Right ventricle myocardium superior (tissue), 1 donor: ENCODE data around the gene MGST3. TPM values are rescaled to one million over a fixed set of nuclear protein-coding genes. Genes with fewer than 3 reads are reported as not detected.
"Not testable (repeated sequence)": the region's sequence is repeated elsewhere in the genome, so short reads cannot be mapped to it uniquely, and the experiment has no call there.

ENCODE experiments used
- ATAC-seq: fragments of 200-7000 bp; cut with Tn5 transposase; one replicate; pipeline ENCODE4 v1.9.1; 2020; ENCODE audit warnings: mild to moderate bottlenecking; ENCODE audit not compliant: poor library complexity
- DNase-seq: peaks from one replicate; pipeline ENCODE4 v3.0.0-alpha.2; 2020
- intact Hi-C: fragments of 100-400 bp; cut with DNase I; formaldehyde crosslinking; loops from one replicate; pipeline ENCODE4 v1.11.2; 2022
- long read RNA-seq: library from polyadenylated mRNA; unstranded; transcript quantifications from one replicate; pipeline ENCODE4 v2.0.0, GENCODE V29; 2021
- total RNA-seq: library from RNA; stranded (reverse); fragmentation: NEBNext Ultra II Directional; extraction: Animal tissue kit (Norgen Biotek cat#: 25700); gene quantifications from one replicate; pipeline ENCODE4 v1.2.1, GENCODE V29; 2021
- donor health status: DM: no; HTN: yes; CAD: no; lungs with severe emphysema.

The MGST3 gene
- total RNA-seq: 601 TPM
- long read RNA-seq, transcript MGST3-205 (6 exons, 1,015 nt): major isoform, 236 of 258 reads
- long read RNA-seq, partial matches to known transcripts: 6 of 258 reads
- long read RNA-seq, other reads (novel, unspliced or antisense): 9 of 258 reads

GRCh38 chr1:165630629-165631341 lies at the start of gene MGST3:
MGST3 (plus strand) TSS chr1:165631234; CDS start chr1:165649848, 18,614 bp downstream.
- intact Hi-C loops: no loop called here
- ATAC-seq (peak; percentile 98), DNase-seq (peak; percentile 97)

GRCh38 chr1:165581926-165582325 lies 49.1 kb upstream of the MGST3 start:
- ATAC-seq: no peak
- intact Hi-C loops: no loop called here
- no peak for DNase-seq

- intact Hi-C loops: no loop called here
Measured at GRCh38 chr1:165586398-165586797, 44.6 kb upstream of the MGST3 start.

GRCh38 chr1:165591391-165591790 lies 39.6 kb upstream of the MGST3 start:
- ATAC-seq, intact Hi-C loops, DNase-seq: not testable (repeated sequence)

More at GRCh38 chr1:165586398-165586797, 44.6 kb upstream of the MGST3 start:
- DNase-seq: no peak
- no peak for ATAC-seq

- intact Hi-C loops: loop anchor here (2.0 kb wide), 2 partner anchors 188 to 200 kb away; no protein-coding TSS in a partner anchor
- DNase-seq: peak; percentile 37
- peak; percentile 66 for ATAC-seq
Measured at GRCh38 chr1:165592945-165593823, 37.9 kb upstream of the MGST3 start.

GRCh38 chr1:165595246-165595938 lies 35.6 kb upstream of the MGST3 start:
- intact Hi-C loops: no loop called here
- no peak for DNase-seq
- no peak for ATAC-seq

- peak; percentile 98 for DNase-seq
- peak; percentile 99 for ATAC-seq
- intact Hi-C loops: no loop called here
Measured at GRCh38 chr1:165597883-165598675, 33.0 kb upstream of the MGST3 start.

GRCh38 chr1:165598676-165599059 lies 32.4 kb upstream of the MGST3 start:
- intact Hi-C loops: no loop called here
- DNase-seq (no peak), ATAC-seq (no peak)

GRCh38 chr1:165600793-165601192 lies 30.2 kb upstream of the MGST3 start:
- intact Hi-C loops: loop anchor here (2.0 kb wide), 1 partner anchor 312 kb away; no protein-coding TSS in a partner anchor
- ATAC-seq (no peak), DNase-seq (no peak)

GRCh38 chr1:165603810-165604209 lies 27.2 kb upstream of the MGST3 start:
- ATAC-seq (no peak), DNase-seq (no peak)
- intact Hi-C loops: no loop called here

GRCh38 chr1:165605246-165605645 lies 25.8 kb upstream of the MGST3 start:
- DNase-seq (no peak), ATAC-seq (no peak)
- intact Hi-C loops: no loop called here

GRCh38 chr1:165606676-165607075 lies 24.4 kb upstream of the MGST3 start:
- intact Hi-C loops, ATAC-seq, DNase-seq: not testable (repeated sequence)

GRCh38 chr1:165610866-165611265 lies 20.2 kb upstream of the MGST3 start:
- intact Hi-C loops: loop anchor here (10.0 kb wide), 1 partner anchor 94 kb away; no protein-coding TSS in a partner anchor
- DNase-seq: no peak
- ATAC-seq: no peak

- intact Hi-C loops: loop anchor here (10.0 kb wide), 1 partner anchor 93 kb away; no protein-coding TSS in a partner anchor
- DNase-seq (no peak), ATAC-seq (no peak)
Measured at GRCh38 chr1:165612062-165612461, 19.0 kb upstream of the MGST3 start.

- intact Hi-C loops: loop anchor here (10.0 kb wide), 1 partner anchor 89 kb away; no protein-coding TSS in a partner anchor
- ATAC-seq: no peak
- no peak for DNase-seq
Measured at GRCh38 chr1:165616054-165616612, 14.9 kb upstream of the MGST3 start.

- DNase-seq (no peak), ATAC-seq (no peak)
- intact Hi-C loops: loop anchor here (10.0 kb wide), 1 partner anchor 88 kb away; no protein-coding TSS in a partner anchor
Measured at GRCh38 chr1:165616987-165617546, 14.0 kb upstream of the MGST3 start.

GRCh38 chr1:165619647-165620151 lies 11.3 kb upstream of the MGST3 start:
- intact Hi-C loops: loop anchor here (10.0 kb wide), 1 partner anchor 85 kb away; no protein-coding TSS in a partner anchor
- no peak for DNase-seq
- no peak for ATAC-seq
